Esophagus muscularis mucosa (tissue), 4 donors: ENCODE data around the gene VPS13D. TPM values are rescaled to one million over a fixed set of nuclear protein-coding genes. Genes with fewer than 3 reads are reported as not detected.

ENCODE experiments used
- DNase-seq: peaks from one replicate; pipeline ENCODE4 v3.0.0-alpha.2; 2017; ENCODE audit errors: extremely low spot score
- H3K27ac ChIP-seq, 4 donors: fragments of 200-600 bp; sonication (generic); replicated peaks in 1 of 4; 1 replicate in 3 of 4; 2 replicates in 1 of 4; pipeline ENCODE4 v1.5.1; 2016 to 2019; ENCODE audit warnings: mild to moderate bottlenecking in 1 of 4
- H3K27me3 ChIP-seq, 4 donors: fragments of 200-600 bp; sonication (generic); one replicate each; pipeline versions ENCODE4 v1.5.1 to v1.6.0; 2016 to 2019
- H3K36me3 ChIP-seq, 4 donors: fragments of 200-600 bp; sonication (generic); one replicate each; pipeline ENCODE4 v1.5.1; 2016 to 2019
- H3K4me1 ChIP-seq, 4 donors: fragments of 200-600 bp; sonication (generic); one replicate each; pipeline ENCODE4 v1.5.1; 2016 to 2019
- H3K4me3 ChIP-seq, 4 donors: fragments of 200-600 bp; sonication (generic); 1 replicate in 2 of 4; 2 replicates in 2 of 4; pipeline ENCODE4 v1.5.1; 2016 to 2019; ENCODE audit warnings: mild to moderate bottlenecking in 4 of 4, moderate library complexity in 1 of 4
- H3K9me3 ChIP-seq, 4 donors: fragments of 200-600 bp; sonication (generic); 1 replicate in 3 of 4; 2 replicates in 1 of 4; pipeline ENCODE4 v1.5.1; 2016 to 2019
- CTCF ChIP-seq, 3 experiments: fragments of 200-600 bp in 2 of 3; fragments of 450-650 bp in 1 of 3; sonication (generic) in 2 of 3; IDR thresholded peaks; one replicate each; pipeline ENCODE4 v1.5.1; 2017 to 2019; ENCODE audit warnings: antibody characterized with exemption in 3 of 3, mild to moderate bottlenecking in 2 of 3, moderate library complexity in 1 of 3
- EP300 ChIP-seq: sonication (generic); formaldehyde crosslinking; IDR thresholded peaks from one replicate; pipeline ENCODE4 v1.6.1; 2017; ENCODE audit warnings: antibody characterized with exemption
- POLR2A ChIP-seq: fragments of 450-650 bp; IDR thresholded peaks from one replicate; pipeline ENCODE4 v1.6.1; 2017; ENCODE audit warnings: antibody characterized with exemption, moderate library complexity, mild to moderate bottlenecking, low read depth
- POLR2AphosphoS5 ChIP-seq, 2 donors: sonication (generic); formaldehyde crosslinking; IDR thresholded peaks; one replicate each; pipeline ENCODE4 v1.6.1; 2017; ENCODE audit warnings: antibody characterized with exemption in 2 of 2
- WGBS: methylation state at CpG from one replicate; pipeline ENCODE4 v1.1.5; 2018; 5-methylcytosine and 5-hydroxymethylcytosine counted together
- intact Hi-C: fragments of 100-400 bp; cut with DNase I; formaldehyde crosslinking; loops from one replicate; pipeline ENCODE4 v1.15.1; 2023
- total RNA-seq, 4 donors: library from RNA; depleted of rRNA; stranded (reverse); fragments of >200 nt; gene quantifications; one replicate each; pipeline versions ENCODE4 v1.1.0 to v1.2.1, GENCODE V29; 2016

The VPS13D gene
- total RNA-seq, 4 donors from 2014 or later = 67.8 to 93.3 (median 85.4) TPM

GRCh38 chr1:12505231-12505630 is 275.4 kb downstream of the VPS13D start:
- no peak overlapping the region for H3K4me3 ChIP-seq
- peaks cover 8 to 36% (median 34%) of the 10 kb centered on the region in 4 donors for H3K4me1 ChIP-seq
- no peaks in the 10 kb centered on the region for H3K27me3 ChIP-seq
- H3K9me3 ChIP-seq = no peaks in the 10 kb centered on the region
- DNase-seq = no peak
- 90% methylated on average over 10 of the region's 10 CpGs for WGBS
- TF ChIP-seq POLR2A (no peak), EP300 (no peak), POLR2AphosphoS5 (IDR thresholded peaks at IDR 0.05) (no peak), CTCF (IDR thresholded peaks at IDR 0.05) (no peak)
- H3K36me3 ChIP-seq = peaks cover 0 to 43% (median 19%) of the 10 kb centered on the region in 4 donors
- no peak overlapping the region for H3K27ac ChIP-seq
- intact Hi-C loops = no loop called here

- intact Hi-C loops = no loop called here
- H3K36me3 ChIP-seq = peaks cover 0 to 43% (median 19%) of the 10 kb centered on the region in 4 donors
- no peak for DNase-seq
- no peaks in the 10 kb centered on the region for H3K9me3 ChIP-seq
- H3K27ac ChIP-seq = peak overlapping the region in 2 of 4 donors; percentile 36 to 42
- peaks cover 13 to 42% (median 37%) of the 10 kb centered on the region in 4 donors for H3K4me1 ChIP-seq
- TF ChIP-seq POLR2A (no peak), CTCF (IDR thresholded peaks at IDR 0.05) (no peak), EP300 (no peak), POLR2AphosphoS5 (IDR thresholded peaks at IDR 0.05) (no peak)
- WGBS = 89% methylated on average over 10 of the region's 12 CpGs
- H3K27me3 ChIP-seq = no peaks in the 10 kb centered on the region
- H3K4me3 ChIP-seq = no peak overlapping the region
Measured at GRCh38 chr1:12505639-12506280, 275.9 kb downstream of the VPS13D start.

- Histone ChIP-seq H3K4me3 (no peak overlapping the region), H3K4me1 (peaks cover 17 to 46% (median 42%) of the 10 kb centered on the region in 4 donors), H3K27ac (peak overlapping the region in 3 of 4 donors; percentile 26 to 42 (median 36)), H3K36me3 (peaks cover 0 to 43% (median 19%) of the 10 kb centered on the region in 4 donors), H3K27me3 (no peaks in the 10 kb centered on the region), H3K9me3 (no peaks in the 10 kb centered on the region)
- TF ChIP-seq POLR2AphosphoS5 (IDR thresholded peaks at IDR 0.05) (no peak), CTCF (IDR thresholded peaks at IDR 0.05) (no peak), POLR2A (no peak), EP300 (no peak)
- intact Hi-C loops = no loop called here
- WGBS = 97% methylated on average over 16 of the region's 28 CpGs
- DNase-seq = no peak
Measured at GRCh38 chr1:12506281-12507280, 276.8 kb downstream of the VPS13D start.

- H3K27me3 ChIP-seq = no peaks in the 10 kb centered on the region
- WGBS = 55% methylated on average over 8 of the region's 11 CpGs
Measured at GRCh38 chr1:12507631-12508030, 277.8 kb downstream of the VPS13D start.

More at GRCh38 chr1:12507631-12508030, 277.8 kb downstream of the VPS13D start:
- no peak for DNase-seq
- no peak overlapping the region for H3K4me3 ChIP-seq
- no peaks in the 10 kb centered on the region for H3K9me3 ChIP-seq
- intact Hi-C loops = no loop called here
- H3K4me1 ChIP-seq = peaks cover 23 to 41% (median 37%) of the 10 kb centered on the region in 4 donors
- H3K27ac ChIP-seq = peak overlapping the region; percentile 8 to 55 (median 32)
- TF ChIP-seq POLR2AphosphoS5 (IDR thresholded peaks at IDR 0.05) = peak in 1 of 2 donors; percentile 6
- TF ChIP-seq CTCF (IDR thresholded peaks at IDR 0.05) = no peak
- no peak for TF ChIP-seq EP300
- no peak for TF ChIP-seq POLR2A
- peaks cover 0 to 43% (median 19%) of the 10 kb centered on the region in 4 donors for H3K36me3 ChIP-seq
